Measurements from ENCODE around the gene IL25. TPM values are rescaled to one million over a fixed set of nuclear protein-coding genes. Genes with fewer than 3 reads are reported as not detected.

The IL25 gene
- polyA plus RNA-seq, 1 donor (not counting 4 experiments of a cell fraction or from before 2014, with no cell fraction given), result not detected

- TF ChIP-seq EZH2 (IDR thresholded peaks at IDR 0.05; ENCODE audit: low read length) (no peak), CTCF (optimal IDR thresholded peaks at IDR 0.05 in 1 of 3, IDR thresholded peaks at IDR 0.05 in 1 of 3, conservative IDR thresholded peaks at IDR 0.05 in 1 of 3; ENCODE audit: extremely low read depth in 1 of 3, insufficient read depth in 2 of 3, low read length in 3 of 3) (no peak)
- dilution Hi-C loops (cut with MboI; ENCODE audit: extremely low pct_ligation_motif_present, low sequenced_read_pairs), result no loop called here
- Histone ChIP-seq H3K9me1 (ENCODE audit: control insufficient read depth, extremely low read depth, insufficient read depth, low read length) (no peaks in the 10 kb centered on the region), H3K36me3 (ENCODE audit: control insufficient read depth in 2 of 2, extremely low read depth in 1 of 2, insufficient read depth in 2 of 2, low read length in 2 of 2) (no peaks in the 10 kb centered on the region), H3K4me2 (ENCODE audit: control insufficient read depth, extremely low read depth, insufficient read depth, low read depth, low read length) (no peak overlapping the region), H3K4me1 (ENCODE audit: control insufficient read depth, extremely low read depth, insufficient read depth, low read length) (no peaks in the 10 kb centered on the region), H3K27me3 (ENCODE audit: control insufficient read depth, extremely low read depth, insufficient read depth, low read length) (peaks cover 12% of the 10 kb centered on the region), H2AFZ (ENCODE audit: control insufficient read depth, low read length) (no peak overlapping the region), H3K27ac (ENCODE audit: control insufficient read depth, insufficient read depth, low read length) (no peak overlapping the region), H3K9ac (ENCODE audit: control insufficient read depth, extremely low read depth, insufficient read depth, low read length) (no peak overlapping the region), H3K9me3 (ENCODE audit: control insufficient read depth, low read depth, low read length) (no peaks in the 10 kb centered on the region), H3K4me3 (ENCODE audit: control insufficient read depth in 2 of 3, extremely low read depth in 1 of 3, insufficient read depth in 2 of 3, low read depth in 1 of 3, low read length in 3 of 3) (no peak overlapping the region), H3K79me2 (ENCODE audit: control insufficient read depth, insufficient read depth, low read length) (no peaks in the 10 kb centered on the region), H4K20me1 (ENCODE audit: control insufficient read depth, extremely low read depth, insufficient read depth, low read length) (no peaks in the 10 kb centered on the region)
- no peak for DNase-seq (ENCODE audit: low read depth, low spot score)
- no peak for FAIRE-seq
Measured at GRCh38 chr14:23403139-23403438, 30.5 kb downstream of the IL25 start.

- DNase-seq (ENCODE audit: low read depth, low spot score) (no peak), FAIRE-seq (no peak)
- H3K9ac ChIP-seq (ENCODE audit: control insufficient read depth, extremely low read depth, insufficient read depth, low read length), result no peak overlapping the region
- no peaks in the 10 kb centered on the region for H3K4me1 ChIP-seq (ENCODE audit: control insufficient read depth, extremely low read depth, insufficient read depth, low read length)
- no peak overlapping the region for H2AFZ ChIP-seq (ENCODE audit: control insufficient read depth, low read length)
- no peak for TF ChIP-seq CTCF (optimal IDR thresholded peaks at IDR 0.05 in 1 of 3, IDR thresholded peaks at IDR 0.05 in 1 of 3, conservative IDR thresholded peaks at IDR 0.05 in 1 of 3; ENCODE audit: extremely low read depth in 1 of 3, insufficient read depth in 2 of 3, low read length in 3 of 3)
- no peak for TF ChIP-seq EZH2 (IDR thresholded peaks at IDR 0.05; ENCODE audit: low read length)
- no peak overlapping the region for H3K4me3 ChIP-seq (ENCODE audit: control insufficient read depth in 2 of 3, extremely low read depth in 1 of 3, insufficient read depth in 2 of 3, low read depth in 1 of 3, low read length in 3 of 3)
- H3K27ac ChIP-seq (ENCODE audit: control insufficient read depth, insufficient read depth, low read length), result no peak overlapping the region
- no peak overlapping the region for H3K4me2 ChIP-seq (ENCODE audit: control insufficient read depth, extremely low read depth, insufficient read depth, low read depth, low read length)
- peaks cover 12% of the 10 kb centered on the region for H3K27me3 ChIP-seq (ENCODE audit: control insufficient read depth, extremely low read depth, insufficient read depth, low read length)
- H3K79me2 ChIP-seq (ENCODE audit: control insufficient read depth, insufficient read depth, low read length), result no peaks in the 10 kb centered on the region
- H3K36me3 ChIP-seq (ENCODE audit: control insufficient read depth in 2 of 2, extremely low read depth in 1 of 2, insufficient read depth in 2 of 2, low read length in 2 of 2), result no peaks in the 10 kb centered on the region
- dilution Hi-C loops (cut with MboI; ENCODE audit: extremely low pct_ligation_motif_present, low sequenced_read_pairs), result no loop called here
- no peaks in the 10 kb centered on the region for H3K9me3 ChIP-seq (ENCODE audit: control insufficient read depth, low read depth, low read length)
- H3K9me1 ChIP-seq (ENCODE audit: control insufficient read depth, extremely low read depth, insufficient read depth, low read length), result no peaks in the 10 kb centered on the region
- no peaks in the 10 kb centered on the region for H4K20me1 ChIP-seq (ENCODE audit: control insufficient read depth, extremely low read depth, insufficient read depth, low read length)
Measured at GRCh38 chr14:23403908-23404307, 31.3 kb downstream of the IL25 start.
